T follicular helper cell (primary cell): ENCODE measurements around the gene GNS.
A peak's percentile ranks its signal among the peaks of the same experiment; 100 is the strongest.
"Not testable (repeated sequence)": the region's sequence is repeated elsewhere in the genome, so short reads cannot be mapped to it uniquely, and the experiment has no call there.

Experiments
- DNase-seq: peaks from one replicate; pipeline ENCODE4 v3.0.0-alpha.2; 2020; ENCODE audit warnings: low read depth

Gene GNS

GRCh38 chr12:64779354-64779974 lies 20.3 kb upstream of the GNS start:
- DNase-seq = no peak

GRCh38 chr12:64775147-64775736 lies 16.0 kb upstream of the GNS start:
- DNase-seq = not testable (repeated sequence)

GRCh38 chr12:64773386-64773785 lies 14.2 kb upstream of the GNS start:
- DNase-seq = no peak

- DNase-seq = no peak
These were observed 8.3 kb upstream of the GNS start for GRCh38 chr12:64767495-64767894.

- DNase-seq = no peak
These were observed 1.8 kb upstream of the GNS start for GRCh38 chr12:64760808-64761573.

- no peak for DNase-seq
These were observed 1.4 kb downstream of the GNS start for GRCh38 chr12:64757771-64758170.

GRCh38 chr12:64756376-64756775 lies 2.8 kb downstream of the GNS start:
- no peak for DNase-seq

GRCh38 chr12:64753427-64753826 lies 5.8 kb downstream of the GNS start:
- no peak for DNase-seq

- DNase-seq = no peak
These were observed 6.4 kb downstream of the GNS start for GRCh38 chr12:64752833-64753238.

GRCh38 chr12:64752032-64752431 lies 7.2 kb downstream of the GNS start:
- DNase-seq = no peak

- DNase-seq = no peak
These were observed 9.6 kb downstream of the GNS start for GRCh38 chr12:64749461-64750200.

GRCh38 chr12:64747695-64748094 lies 11.5 kb downstream of the GNS start:
- no peak for DNase-seq

GRCh38 chr12:64746663-64747062 lies 12.5 kb downstream of the GNS start:
- no peak for DNase-seq

GRCh38 chr12:64745980-64746379 lies 13.2 kb downstream of the GNS start:
- no peak for DNase-seq

- DNase-seq = no peak
These were observed 13.9 kb downstream of the GNS start for GRCh38 chr12:64745259-64745807.

GRCh38 chr12:64744422-64745258 lies 14.6 kb downstream of the GNS start:
- no peak for DNase-seq

GRCh38 chr12:64743206-64743605 lies 16.0 kb downstream of the GNS start:
- DNase-seq = no peak

GRCh38 chr12:64742416-64742815 lies 16.8 kb downstream of the GNS start:
- DNase-seq = no peak

- no peak for DNase-seq
These were observed 18.6 kb downstream of the GNS start for GRCh38 chr12:64740646-64741045.

- no peak for DNase-seq
These were observed 19.4 kb downstream of the GNS start for GRCh38 chr12:64739778-64740177.

GRCh38 chr12:64737539-64737938 lies 21.7 kb downstream of the GNS start:
- peak; percentile 10 for DNase-seq
